Measurements from ENCODE around the gene MYO18A. TPM values are rescaled to one million over a fixed set of nuclear protein-coding genes. Genes with fewer than 3 reads are reported as not detected.

The MYO18A gene
- total RNA-seq, 2 donors from 2014 or later = 43.8 to 56.7 TPM

- no peaks in the 10 kb centered on the region for H3K36me3 ChIP-seq (ENCODE audit: control insufficient read depth, insufficient read depth, low read length)
- Mint-ChIP-seq H3K36me3 (ENCODE audit: low read depth) (no peaks in the 10 kb centered on the region), H3K4me3 (no peak overlapping the region), H3K9me3 (no peaks in the 10 kb centered on the region), H3K27me3 (ENCODE audit: insufficient read depth) (peaks cover 5% of the 10 kb centered on the region), H3K4me1 (peaks cover 12% of the 10 kb centered on the region), H3K27ac (no peak overlapping the region)
- no peaks in the 10 kb centered on the region for H3K27me3 ChIP-seq (ENCODE audit: control insufficient read depth, insufficient read depth, low read length, poor library complexity, severe bottlenecking)
- no peak overlapping the region for H3K9ac ChIP-seq (ENCODE audit: extremely low read depth, low read length, poor library complexity, severe bottlenecking)
- no peak overlapping the region for H3K27ac ChIP-seq (ENCODE audit: low read depth, low read length)
- DNase-seq = no peak
- TF ChIP-seq CTCF (conservative IDR thresholded peaks at IDR 0.05) = no peak
- no peaks in the 10 kb centered on the region for H3K4me1 ChIP-seq (ENCODE audit: control insufficient read depth, insufficient read depth, low read length)
- H3K9me3 ChIP-seq (ENCODE audit: control insufficient read depth, low read length) = no peaks in the 10 kb centered on the region
- H3K4me3 ChIP-seq (ENCODE audit: low read length) = no peak overlapping the region
- 89% methylated on average over 13 to 16 of the region's 16 CpGs for whole genome bisulfite sequencing, 2 experiments (ENCODE audit: insufficient coverage in 1 of 2, insufficient read length in 1 of 2)
Observed at GRCh38 chr17:29197516-29198272, 17.5 kb upstream of the MYO18A start.

GRCh38 chr17:29196769-29197515 is 16.7 kb upstream of the MYO18A start:
- peak; percentile 54 for DNase-seq
- Mint-ChIP-seq H3K4me1 (peaks cover 12% of the 10 kb centered on the region), H3K27ac (no peak overlapping the region), H3K9me3 (no peaks in the 10 kb centered on the region), H3K4me3 (no peak overlapping the region), H3K27me3 (ENCODE audit: insufficient read depth) (peaks cover 8% of the 10 kb centered on the region), H3K36me3 (ENCODE audit: low read depth) (no peaks in the 10 kb centered on the region)
- WGBS, 2 experiments (ENCODE audit: insufficient coverage in 1 of 2, insufficient read length in 1 of 2) = 92 to 95% methylated on average over 8 to 9 of the region's 9 CpGs
- no peaks in the 10 kb centered on the region for H3K4me1 ChIP-seq (ENCODE audit: control insufficient read depth, insufficient read depth, low read length)
- no peak overlapping the region for H3K27ac ChIP-seq (ENCODE audit: low read depth, low read length)
- TF ChIP-seq CTCF (conservative IDR thresholded peaks at IDR 0.05) = peak; percentile 35
- H3K9me3 ChIP-seq (ENCODE audit: control insufficient read depth, low read length) = no peaks in the 10 kb centered on the region
- H3K4me3 ChIP-seq (ENCODE audit: low read length) = no peak overlapping the region
- H3K27me3 ChIP-seq (ENCODE audit: control insufficient read depth, insufficient read depth, low read length, poor library complexity, severe bottlenecking) = no peaks in the 10 kb centered on the region
- no peaks in the 10 kb centered on the region for H3K36me3 ChIP-seq (ENCODE audit: control insufficient read depth, insufficient read depth, low read length)
- no peak overlapping the region for H3K9ac ChIP-seq (ENCODE audit: extremely low read depth, low read length, poor library complexity, severe bottlenecking)

- H3K4me3 ChIP-seq (ENCODE audit: low read length) = no peak overlapping the region
- no peaks in the 10 kb centered on the region for H3K27me3 ChIP-seq (ENCODE audit: control insufficient read depth, insufficient read depth, low read length, poor library complexity, severe bottlenecking)
- peaks cover 12% of the 10 kb centered on the region for H3K4me1 Mint-ChIP-seq
- H3K27me3 Mint-ChIP-seq (ENCODE audit: insufficient read depth) = peaks cover 12% of the 10 kb centered on the region
- DNase-seq = peak; percentile 61
- no peaks in the 10 kb centered on the region for H3K36me3 Mint-ChIP-seq (ENCODE audit: low read depth)
- no peaks in the 10 kb centered on the region for H3K36me3 ChIP-seq (ENCODE audit: control insufficient read depth, insufficient read depth, low read length)
- no peak overlapping the region for H3K27ac Mint-ChIP-seq
- 63 to 75% methylated on average over 4 to 10 of the region's 10 CpGs for WGBS, 2 experiments (ENCODE audit: insufficient coverage in 1 of 2, insufficient read length in 1 of 2)
- no peak for TF ChIP-seq CTCF (conservative IDR thresholded peaks at IDR 0.05)
- no peaks in the 10 kb centered on the region for H3K9me3 ChIP-seq (ENCODE audit: control insufficient read depth, low read length)
- no peak overlapping the region for H3K27ac ChIP-seq (ENCODE audit: low read depth, low read length)
- H3K9me3 Mint-ChIP-seq = no peaks in the 10 kb centered on the region
- no peak overlapping the region for H3K4me3 Mint-ChIP-seq
- H3K9ac ChIP-seq (ENCODE audit: extremely low read depth, low read length, poor library complexity, severe bottlenecking) = no peak overlapping the region
- no peaks in the 10 kb centered on the region for H3K4me1 ChIP-seq (ENCODE audit: control insufficient read depth, insufficient read depth, low read length)
Observed at GRCh38 chr17:29195465-29196081, 15.4 kb upstream of the MYO18A start.

All from endodermal cell (in vitro differentiated cells).